Dermis microvascular lymphatic vessel endothelial cell (primary cell): ENCODE measurements around the gene KLC1. TPM values are rescaled to one million over a fixed set of nuclear protein-coding genes. Genes with fewer than 3 reads are reported as not detected.
A peak's percentile ranks its signal among the peaks of the same experiment; 100 is the strongest.

Experiments used
- DNase-seq, 2 donors: peaks; one replicate each; pipeline versions ENCODE4 v3.0.0 to v3.0.0-alpha.2; 2010; ENCODE audit warnings: low read depth in 2 of 2
- total RNA-seq: library from RNA; depleted of rRNA; stranded (reverse); fragments of >200 nt; gene quantifications from 2 replicates; pipeline ENCODE4 v1.2.1, GENCODE V29; 2014

The KLC1 gene
- total RNA-seq, 1 donor from 2014 or later = 114 TPM

DNA sequence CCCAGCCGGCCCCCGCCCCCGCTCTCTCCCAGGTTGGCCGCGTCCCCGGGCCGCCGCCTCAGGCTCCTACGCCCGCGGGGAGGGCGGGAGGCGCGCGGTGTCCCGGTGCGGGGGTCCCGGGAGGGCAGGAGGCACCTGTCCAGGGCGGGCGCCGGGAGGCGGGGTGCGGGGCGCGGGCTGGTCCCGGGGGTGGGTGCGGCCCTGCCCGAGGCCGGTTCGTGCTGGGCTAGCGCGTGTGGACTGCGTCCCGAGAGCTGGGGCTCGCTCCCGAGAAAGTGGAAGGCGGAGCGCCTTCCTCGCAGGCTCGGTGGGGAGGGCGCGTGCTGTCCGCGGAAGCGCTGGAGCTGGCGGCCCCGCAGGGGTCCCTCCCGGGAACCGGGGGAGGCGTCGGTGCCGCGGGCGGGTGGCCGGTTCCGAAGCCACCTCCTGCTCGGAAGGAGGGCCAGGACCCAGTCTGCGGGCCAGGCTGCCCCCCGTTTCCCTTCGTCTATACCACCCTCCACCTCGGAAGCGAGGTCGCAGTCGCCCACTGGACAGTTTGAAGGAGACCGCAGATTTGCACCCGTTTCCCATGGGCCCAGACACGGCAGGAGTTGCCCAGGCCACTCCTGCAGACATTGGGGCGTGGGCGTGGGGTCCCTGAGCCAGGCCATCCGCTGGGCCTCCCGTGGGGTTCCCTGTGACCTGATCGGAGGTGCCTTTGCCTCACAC is 87.2 kb downstream of the KLC1 start:
- DNase-seq = peak in 1 of 2 donors; percentile 21

DNA sequence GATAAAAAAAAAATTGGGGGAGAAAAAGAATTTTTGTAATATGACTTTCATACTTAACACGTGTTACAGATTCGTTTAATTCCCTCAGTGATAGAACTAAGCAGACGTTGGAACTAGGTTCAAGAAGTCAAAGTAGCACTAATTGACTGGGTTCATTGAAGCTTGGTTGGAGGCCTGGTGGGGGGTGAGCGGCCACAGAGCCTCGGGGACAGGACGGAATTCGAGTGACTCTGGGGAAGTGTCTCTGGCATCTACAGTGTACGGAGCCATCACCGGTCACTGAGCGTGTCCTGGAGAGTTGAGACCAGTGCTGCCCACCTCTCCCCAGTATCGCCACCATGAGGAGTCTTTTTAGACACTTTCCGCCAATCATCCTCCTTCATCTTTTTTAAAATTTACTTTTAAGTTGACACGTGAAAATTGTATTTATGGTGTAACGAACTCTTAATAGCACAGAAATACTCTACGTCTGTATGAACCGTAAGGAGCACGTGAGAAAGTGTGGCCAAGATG is 87.9 kb downstream of the KLC1 start:
- no peak for DNase-seq

GRCh38 chr14:103718572-103718971 is 89.6 kb downstream of the KLC1 start:
- no peak for DNase-seq

- DNase-seq = no peak
Observed at GRCh38 chr14:103719751-103720150, 90.7 kb downstream of the KLC1 start.

DNA sequence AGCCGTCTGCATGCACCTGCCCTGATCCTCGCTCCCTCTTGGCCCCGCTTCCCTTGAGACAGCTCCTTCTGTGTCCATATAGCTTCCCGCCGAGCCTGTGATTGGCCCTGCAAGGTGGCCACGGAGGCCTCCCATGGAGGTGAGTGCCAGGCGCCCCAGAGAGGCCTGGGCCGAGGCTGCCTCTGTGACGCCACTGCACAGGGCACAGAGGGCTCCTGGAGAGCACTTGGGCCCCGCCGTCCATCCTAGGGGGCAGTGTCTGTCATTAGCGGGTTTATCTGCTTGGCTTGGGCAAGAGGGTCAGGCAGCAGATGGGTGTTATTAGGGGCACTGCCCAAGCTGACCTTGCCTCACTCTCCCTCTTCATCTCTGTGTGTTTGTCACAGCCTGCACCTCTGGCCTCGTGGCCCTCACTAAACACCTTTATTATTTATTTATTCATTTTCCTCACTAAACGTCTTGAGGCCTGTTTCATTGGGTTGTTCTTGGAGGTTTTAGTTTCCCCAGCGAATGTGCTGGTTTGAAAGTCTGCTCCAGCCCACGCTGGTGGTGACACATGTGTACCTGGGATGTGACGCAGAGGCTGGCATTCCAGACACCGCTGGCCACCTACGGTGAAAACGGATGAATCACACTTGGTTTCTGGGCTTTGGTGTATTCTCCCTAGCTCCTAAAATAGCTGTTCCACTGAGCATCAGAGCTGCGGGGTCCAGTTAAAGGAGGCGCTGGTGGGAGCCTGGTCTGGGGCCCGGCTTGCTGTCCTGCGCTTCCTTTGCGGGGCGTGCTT is 92.5 kb downstream of the KLC1 start:
- no peak for DNase-seq

DNA sequence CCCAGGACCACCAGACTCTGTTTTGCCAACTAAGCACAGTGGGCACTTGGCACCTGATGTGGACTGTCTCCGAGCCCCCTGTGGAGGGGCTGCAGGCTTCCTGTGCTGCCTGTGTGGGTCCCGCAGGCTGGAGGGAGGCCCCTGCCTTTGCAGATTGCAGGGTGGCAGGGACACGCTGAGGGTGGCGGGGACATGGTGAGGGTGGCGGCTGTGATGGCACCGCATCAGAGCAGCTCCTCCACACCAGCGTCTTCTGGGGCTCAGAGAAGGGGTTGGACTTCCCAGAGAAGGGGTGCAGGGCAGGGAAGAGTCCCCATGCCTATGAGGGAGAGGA is 94.7 kb downstream of the KLC1 start:
- no peak for DNase-seq

DNA sequence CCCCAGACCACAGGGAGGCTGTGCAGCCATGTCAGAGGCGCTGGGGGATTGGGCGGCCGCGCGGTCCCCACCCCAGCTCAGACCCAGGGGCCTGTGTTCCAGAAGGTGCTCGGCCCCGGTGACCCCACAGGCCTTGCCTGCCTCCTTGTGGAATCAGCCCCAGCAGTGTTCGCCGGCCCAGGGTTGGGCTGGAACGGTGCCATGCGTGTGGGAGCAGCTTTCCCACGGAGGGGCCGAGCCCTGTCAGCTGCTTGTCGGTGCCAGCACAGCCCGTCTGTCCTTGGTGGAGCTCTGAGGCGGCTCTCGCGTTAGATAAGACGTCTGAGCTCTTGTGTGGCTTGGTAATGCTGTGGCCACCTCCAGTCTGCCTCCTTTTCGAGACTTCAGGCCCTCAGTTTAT is 95.1 kb downstream of the KLC1 start:
- no peak for DNase-seq

DNA sequence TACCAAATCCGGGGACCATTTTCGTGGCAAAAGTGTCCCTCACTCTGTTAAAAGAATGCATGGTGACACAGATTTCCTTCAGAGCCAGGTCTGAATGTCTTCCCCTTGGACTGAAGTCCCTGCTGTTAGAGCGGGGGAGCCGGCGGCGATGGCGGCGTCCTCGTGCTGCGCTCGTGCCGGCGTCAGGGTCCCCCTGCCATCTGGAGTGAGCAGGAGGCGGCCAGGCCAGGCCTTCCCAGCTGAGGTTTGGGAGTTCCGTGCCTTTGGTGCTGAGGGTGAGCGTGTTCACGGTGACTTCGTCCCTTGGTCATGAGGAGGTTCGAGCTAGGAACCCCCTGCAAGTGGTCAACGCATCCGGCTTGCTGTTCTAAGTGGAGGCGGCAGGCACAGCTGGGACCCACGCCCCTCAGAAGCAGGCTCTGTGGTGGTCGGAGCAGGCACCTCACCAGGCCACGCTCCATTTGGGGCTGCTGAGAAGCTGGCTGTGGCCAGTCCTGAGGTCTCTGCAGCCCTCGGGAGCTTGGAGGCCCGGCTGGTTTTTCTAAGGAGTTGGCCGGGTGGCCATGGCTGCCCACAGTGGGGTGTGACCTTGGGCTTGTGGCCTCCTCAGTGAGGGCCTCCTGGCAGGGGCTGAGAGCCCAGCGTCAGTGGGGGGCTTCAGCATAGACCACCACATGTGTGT is 96.1 kb downstream of the KLC1 start:
- DNase-seq = no peak

DNA sequence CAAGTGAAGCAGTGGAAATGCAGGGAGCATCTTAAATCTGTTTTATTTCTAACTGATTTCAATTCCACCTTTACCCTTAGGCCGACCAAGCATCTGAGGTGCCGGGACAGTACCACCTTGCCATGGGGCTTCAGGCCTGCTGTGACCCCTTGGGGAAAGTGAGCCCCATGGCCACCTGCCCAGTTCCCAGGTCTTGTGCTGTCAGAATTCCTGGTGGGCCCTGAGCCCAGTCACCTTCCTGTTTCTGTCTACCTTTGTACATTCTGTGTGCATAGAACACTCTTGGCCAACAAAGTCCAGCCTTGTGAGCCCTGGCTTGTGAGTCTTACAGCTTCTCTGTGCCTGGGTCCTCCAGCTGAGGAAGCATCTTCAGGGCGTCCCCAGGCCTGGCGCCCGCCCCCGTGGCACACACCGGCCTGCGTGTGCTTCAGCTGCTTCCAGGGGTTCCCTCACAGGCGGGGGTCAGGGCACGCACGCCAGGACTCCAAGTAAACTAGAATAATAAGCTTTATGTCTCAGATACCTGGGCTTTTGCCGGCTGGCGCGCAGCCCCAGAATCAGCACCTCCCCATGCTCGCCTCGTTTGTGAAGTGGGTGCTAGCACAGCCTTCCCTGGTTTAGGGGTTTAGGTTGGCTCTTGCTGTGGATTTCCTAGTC is 96.9 kb downstream of the KLC1 start:
- no peak for DNase-seq

- no peak for DNase-seq
Observed at GRCh38 chr14:103726474-103726873, 97.5 kb downstream of the KLC1 start.

- DNase-seq = no peak
Observed at GRCh38 chr14:103727313-103727980, 98.4 kb downstream of the KLC1 start.

DNA sequence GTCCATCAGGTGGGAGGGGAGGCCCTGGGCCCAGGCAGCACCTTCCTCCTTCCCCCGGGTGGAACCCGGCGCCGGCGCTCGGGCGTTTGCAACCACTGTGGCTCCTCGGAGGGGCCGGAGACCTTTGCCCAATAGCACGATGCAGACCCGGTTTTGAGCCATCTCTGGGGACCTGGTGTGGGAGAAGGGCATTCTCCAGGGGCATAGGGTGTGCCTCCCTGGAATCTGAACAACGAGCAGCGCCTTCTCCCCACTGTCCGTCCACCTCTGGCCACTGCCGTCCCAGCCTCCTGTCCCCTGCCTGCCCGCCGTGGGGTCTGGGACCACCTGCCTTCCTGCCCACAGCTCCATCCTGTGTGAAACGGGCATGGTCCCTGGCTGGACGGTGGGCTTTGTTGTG is 99.1 kb downstream of the KLC1 start:
- DNase-seq = no peak

- no peak for DNase-seq
Observed at GRCh38 chr14:103728721-103729120, 99.7 kb downstream of the KLC1 start.

- no peak for DNase-seq
Observed at GRCh38 chr14:103729496-103730448, 100.8 kb downstream of the KLC1 start.

- no peak for DNase-seq
Observed at GRCh38 chr14:103730490-103731035, 101.6 kb downstream of the KLC1 start.

- DNase-seq = no peak
Observed at GRCh38 chr14:103731481-103731880, 102.5 kb downstream of the KLC1 start.

DNA sequence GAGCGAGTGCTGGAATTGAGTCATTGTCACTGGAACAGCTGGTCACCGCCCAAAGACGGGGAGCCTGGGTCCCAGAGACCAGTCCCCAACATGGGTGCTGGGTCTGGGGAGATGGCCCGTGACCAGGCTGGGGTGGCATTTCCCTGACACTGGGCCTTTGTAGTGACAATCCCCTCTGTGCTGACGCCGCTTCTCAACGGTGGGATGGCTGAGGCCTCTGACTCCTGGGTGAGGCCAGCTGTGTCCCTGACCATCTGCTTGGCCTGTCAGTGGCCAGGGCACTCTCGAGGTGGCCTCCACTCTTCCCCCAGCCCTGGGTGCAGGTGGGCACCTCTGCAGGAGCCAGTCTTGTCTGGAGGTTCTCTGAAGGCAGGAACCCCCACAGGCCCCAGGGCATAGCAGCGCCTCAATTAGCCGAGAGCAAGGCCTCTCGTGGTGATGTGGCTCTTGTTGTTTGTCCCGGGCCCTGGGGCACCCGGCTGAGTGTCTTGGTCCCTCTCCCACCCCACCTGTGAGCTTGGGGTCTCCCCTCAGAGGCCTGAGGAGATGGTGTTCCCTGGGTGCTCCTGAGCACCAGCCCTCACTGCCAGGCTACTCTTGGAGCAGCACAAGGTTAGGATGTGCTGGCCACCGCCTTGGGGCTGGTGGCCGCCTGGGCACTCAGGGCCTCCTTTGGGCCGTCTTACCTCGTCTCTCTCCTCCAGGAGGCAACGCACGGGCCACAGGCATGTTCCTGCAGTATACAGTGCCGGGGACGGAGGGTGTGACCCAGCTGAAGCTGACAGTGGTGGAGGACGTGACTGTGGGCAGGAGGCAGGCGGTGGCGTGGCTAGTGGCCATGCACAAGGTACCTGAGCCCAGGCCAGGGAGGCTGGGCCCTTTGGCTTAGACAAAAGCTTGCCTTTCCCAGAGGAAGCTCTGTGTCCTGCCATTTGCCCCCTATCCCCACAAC is 103.2 kb downstream of the KLC1 start:
- no peak for DNase-seq

DNA sequence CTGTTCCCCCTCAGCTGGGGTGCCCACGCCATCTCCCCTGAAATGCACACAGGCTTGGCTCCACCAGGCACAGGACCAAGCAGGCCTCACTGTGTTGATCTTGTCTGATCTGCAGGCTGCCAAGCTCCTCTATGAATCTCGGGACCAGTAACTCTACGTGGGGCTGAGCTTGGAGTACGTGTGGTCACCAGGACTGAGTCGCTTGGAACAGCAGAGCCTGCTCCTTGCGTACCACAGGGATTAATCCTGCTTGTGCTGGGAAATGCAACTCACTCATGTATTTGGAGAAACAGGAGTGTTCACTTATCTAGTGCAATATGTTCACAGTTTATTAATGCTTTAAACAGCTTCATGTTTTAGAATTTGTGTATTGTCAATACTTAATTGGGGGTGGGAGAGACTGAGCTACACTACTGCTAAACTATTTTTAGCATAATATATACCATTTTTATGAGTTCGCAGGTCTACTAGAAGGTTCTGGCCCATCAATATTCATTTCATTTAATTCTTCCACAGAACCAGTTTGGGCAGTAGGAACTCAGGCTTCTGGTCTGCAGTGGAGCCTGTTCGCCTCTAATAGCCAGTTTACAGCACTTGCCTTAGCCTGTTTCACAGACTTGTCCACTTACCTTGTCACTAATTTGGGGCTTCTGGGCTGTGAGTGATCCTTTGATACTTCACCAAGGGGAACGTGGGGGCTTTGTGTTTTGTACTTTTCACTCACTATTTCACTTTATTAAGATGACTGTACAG is 104.0 kb downstream of the KLC1 start:
- DNase-seq = no peak
